Measurements from ENCODE around the gene SMYD3. TPM values are rescaled to one million over a fixed set of nuclear protein-coding genes. Genes with fewer than 3 reads are reported as not detected.

The SMYD3 gene
- total and polyA plus RNA-seq, 10 of the 15 experiments (the other 5 are each of a cell fraction or from before 2014, with no cell fraction given) = 18.3 to 54.0 (median 24.8) TPM

DNA sequence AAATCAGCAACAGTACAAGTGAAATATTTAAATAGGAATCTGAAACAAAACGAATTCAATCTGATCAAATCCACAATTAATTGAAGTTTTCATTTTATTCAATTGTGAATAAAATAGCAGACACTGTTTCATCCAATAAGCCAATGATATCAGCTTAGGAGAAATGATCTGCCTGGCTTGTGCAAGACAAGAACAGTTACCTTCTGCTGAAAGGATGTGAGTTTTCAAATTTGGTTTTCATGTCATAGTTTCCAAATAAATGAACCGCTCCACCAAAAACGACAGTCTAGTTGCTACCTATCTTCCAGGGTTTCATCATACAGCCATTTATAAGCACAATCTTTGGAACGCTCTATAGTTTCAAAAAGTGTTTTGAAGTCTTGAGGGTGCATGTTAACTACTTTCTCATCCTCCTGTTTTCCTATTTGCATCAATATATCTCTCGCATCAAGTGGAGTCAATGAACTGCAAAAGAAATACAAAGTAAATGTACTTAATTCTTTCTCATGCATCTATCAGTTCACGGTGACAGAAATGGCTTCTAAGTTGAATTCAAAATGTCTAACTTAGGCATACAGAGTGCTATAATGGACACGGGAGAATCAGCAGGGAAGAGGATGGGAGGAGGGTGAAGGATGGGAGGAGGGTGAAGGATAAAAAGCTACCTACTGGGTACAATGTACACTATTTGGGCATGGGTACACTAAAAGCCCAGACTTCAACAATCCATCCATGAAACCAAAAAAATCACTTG is 33.8 kb upstream of the SMYD3 start:
- SMC1A ChIA-PET (ENCODE audit: uncharacterized antibody, unreplicated experiment) = interaction anchor here (1.3 kb wide), 1 partner anchor 9 kb away, joined by 4 read pairs; no protein-coding TSS in a partner anchor
- Histone ChIP-seq H3K79me2 (ENCODE audit: control insufficient read depth, insufficient read depth, low read length) (no peaks in the 10 kb centered on the region), H3K9me3 (replicated peaks; ENCODE audit: control insufficient read depth, insufficient read depth, low read length) (no peaks in the 10 kb centered on the region), H4K20me1 (ENCODE audit: control insufficient read depth, insufficient read depth) (no peaks in the 10 kb centered on the region), H3K36me3 (ENCODE audit: control insufficient read depth in 2 of 2, insufficient read depth in 2 of 2, low read length in 1 of 2) (peaks cover 4 to 13% of the 10 kb centered on the region in 2 experiments), H3K27me3 (replicated peaks in 1 of 2; ENCODE audit: control insufficient read depth in 2 of 2, insufficient read depth in 2 of 2, low read length in 1 of 2) (no peaks in the 10 kb centered on the region), H3K4me3 (no peak overlapping the region), H3K9ac (ENCODE audit: control insufficient read depth, insufficient read depth, low read length) (no peak overlapping the region), H3K4me1 (ENCODE audit: control insufficient read depth, insufficient read depth, low read length) (no peaks in the 10 kb centered on the region), H2AFZ (ENCODE audit: control insufficient read depth, low read depth, low read length) (no peak overlapping the region), H3K4me2 (ENCODE audit: control insufficient read depth, insufficient read depth) (no peak overlapping the region), H3K27ac (ENCODE audit: control insufficient read depth, insufficient read depth) (no peak overlapping the region)
- in situ Hi-C loops (cut with MboI) = no loop called here
- WGBS (ENCODE audit: insufficient coverage, insufficient replicate concordance, low lambda C conversion rate, missing lambda C conversion rate) = 78% methylated on average over 7 of the region's 7 CpGs
- DNase-seq (ENCODE audit: low read depth, low spot score) = no peak
- no TSS peak for BruUV-seq (replicated peaks)
- intact Hi-C loops (cut with micrococcal nuclease; ENCODE audit: unreplicated experiment) = no loop called here
- TF ChIP-seq TARDBP (IDR thresholded peaks at IDR 0.05; ENCODE audit: borderline replicate concordance) (no peak), SMAD5 (IDR thresholded peaks at IDR 0.05; ENCODE audit: low read depth) (no peak), MEF2A (IDR thresholded peaks at IDR 0.05; ENCODE audit: insufficient read depth, low read depth, low read length) (no peak), FOXM1 (IDR thresholded peaks at IDR 0.05; ENCODE audit: low read depth, low read length) (no peak), EED (IDR thresholded peaks at IDR 0.05; ENCODE audit: low read depth) (no peak), BRCA1 (IDR thresholded peaks at IDR 0.05; ENCODE audit: low read depth, low read length) (no peak), RELA (IDR thresholded peaks at IDR 0.05; ENCODE audit: borderline replicate concordance, partially characterized antibody) (no peak), IRF4 (IDR thresholded peaks at IDR 0.05; ENCODE audit: low read depth, low read length) (no peak), ZNF384 (IDR thresholded peaks at IDR 0.05; ENCODE audit: borderline replicate concordance, low read depth, low read length) (no peak), FOXK2 (IDR thresholded peaks at IDR 0.05) (no peak), NFYA (IDR thresholded peaks at IDR 0.05; ENCODE audit: borderline replicate concordance, low read depth, low read length) (no peak)
- TF ChIP-seq, protein P1, sequence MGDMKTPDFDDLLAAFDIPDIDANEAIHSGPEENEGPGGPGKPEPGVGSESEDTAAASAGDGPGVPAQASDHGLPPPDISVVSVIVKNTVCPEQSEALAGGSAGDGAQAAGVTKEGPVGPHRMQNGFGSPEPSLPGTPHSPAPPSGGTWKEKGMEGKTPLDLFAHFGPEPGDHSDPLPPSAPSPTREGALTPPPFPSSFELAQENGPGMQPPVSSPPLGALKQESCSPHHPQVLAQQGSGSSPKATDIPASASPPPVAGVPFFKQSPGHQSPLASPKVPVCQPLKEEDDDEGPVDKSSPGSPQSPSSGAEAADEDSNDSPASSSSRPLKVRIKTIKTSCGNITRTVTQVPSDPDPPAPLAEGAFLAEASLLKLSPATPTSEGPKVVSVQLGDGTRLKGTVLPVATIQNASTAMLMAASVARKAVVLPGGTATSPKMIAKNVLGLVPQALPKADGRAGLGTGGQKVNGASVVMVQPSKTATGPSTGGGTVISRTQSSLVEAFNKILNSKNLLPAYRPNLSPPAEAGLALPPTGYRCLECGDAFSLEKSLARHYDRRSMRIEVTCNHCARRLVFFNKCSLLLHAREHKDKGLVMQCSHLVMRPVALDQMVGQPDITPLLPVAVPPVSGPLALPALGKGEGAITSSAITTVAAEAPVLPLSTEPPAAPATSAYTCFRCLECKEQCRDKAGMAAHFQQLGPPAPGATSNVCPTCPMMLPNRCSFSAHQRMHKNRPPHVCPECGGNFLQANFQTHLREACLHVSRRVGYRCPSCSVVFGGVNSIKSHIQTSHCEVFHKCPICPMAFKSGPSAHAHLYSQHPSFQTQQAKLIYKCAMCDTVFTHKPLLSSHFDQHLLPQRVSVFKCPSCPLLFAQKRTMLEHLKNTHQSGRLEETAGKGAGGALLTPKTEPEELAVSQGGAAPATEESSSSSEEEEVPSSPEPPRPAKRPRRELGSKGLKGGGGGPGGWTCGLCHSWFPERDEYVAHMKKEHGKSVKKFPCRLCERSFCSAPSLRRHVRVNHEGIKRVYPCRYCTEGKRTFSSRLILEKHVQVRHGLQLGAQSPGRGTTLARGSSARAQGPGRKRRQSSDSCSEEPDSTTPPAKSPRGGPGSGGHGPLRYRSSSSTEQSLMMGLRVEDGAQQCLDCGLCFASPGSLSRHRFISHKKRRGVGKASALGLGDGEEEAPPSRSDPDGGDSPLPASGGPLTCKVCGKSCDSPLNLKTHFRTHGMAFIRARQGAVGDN (IDR thresholded peaks at IDR 0.05) = no peak
- TF ChIP-seq, protein P2, sequence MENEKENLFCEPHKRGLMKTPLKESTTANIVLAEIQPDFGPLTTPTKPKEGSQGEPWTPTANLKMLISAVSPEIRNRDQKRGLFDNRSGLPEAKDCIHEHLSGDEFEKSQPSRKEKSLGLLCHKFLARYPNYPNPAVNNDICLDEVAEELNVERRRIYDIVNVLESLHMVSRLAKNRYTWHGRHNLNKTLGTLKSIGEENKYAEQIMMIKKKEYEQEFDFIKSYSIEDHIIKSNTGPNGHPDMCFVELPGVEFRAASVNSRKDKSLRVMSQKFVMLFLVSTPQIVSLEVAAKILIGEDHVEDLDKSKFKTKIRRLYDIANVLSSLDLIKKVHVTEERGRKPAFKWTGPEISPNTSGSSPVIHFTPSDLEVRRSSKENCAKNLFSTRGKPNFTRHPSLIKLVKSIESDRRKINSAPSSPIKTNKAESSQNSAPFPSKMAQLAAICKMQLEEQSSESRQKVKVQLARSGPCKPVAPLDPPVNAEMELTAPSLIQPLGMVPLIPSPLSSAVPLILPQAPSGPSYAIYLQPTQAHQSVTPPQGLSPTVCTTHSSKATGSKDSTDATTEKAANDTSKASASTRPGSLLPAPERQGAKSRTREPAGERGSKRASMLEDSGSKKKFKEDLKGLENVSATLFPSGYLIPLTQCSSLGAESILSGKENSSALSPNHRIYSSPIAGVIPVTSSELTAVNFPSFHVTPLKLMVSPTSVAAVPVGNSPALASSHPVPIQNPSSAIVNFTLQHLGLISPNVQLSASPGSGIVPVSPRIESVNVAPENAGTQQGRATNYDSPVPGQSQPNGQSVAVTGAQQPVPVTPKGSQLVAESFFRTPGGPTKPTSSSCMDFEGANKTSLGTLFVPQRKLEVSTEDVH (IDR thresholded peaks at IDR 0.05; ENCODE audit: low read depth, partially characterized antibody) = no peak
- ATAC-seq = no peak
- RAD21 ChIA-PET (ENCODE audit: unreplicated experiment) = no interaction called here
- POLR2A ChIA-PET = interaction anchor here (0.7 kb wide), 1 partner anchor 707 kb away, joined by 3 read pairs; no protein-coding TSS in a partner anchor
- FAIRE-seq = no peak
- CTCF ChIA-PET = interaction anchor here (1.7 kb wide), 1 partner anchor 134 kb away, joined by 5 read pairs; no protein-coding TSS in a partner anchor
